Smooth muscle cell (in vitro differentiated cells): ENCODE results near the gene AGPAT1. TPM values are rescaled to one million over a fixed set of nuclear protein-coding genes. Genes with fewer than 3 reads are reported as not detected.

Source experiments
- DNase-seq: peaks from one replicate; lab custom pipeline; 2025; ENCODE audit not compliant: unreplicated experiment; lab: John Stamatoyannopoulos, UW
- H2AFZ ChIP-seq: fragments of 200-600 bp; sonication (generic); 2 replicates; pipeline ENCODE4 v1.6.0; 2016; ENCODE audit warnings: antibody characterized with exemption, low read depth, mild to moderate bottlenecking
- H3F3A ChIP-seq: fragments of 200-600 bp; sonication (generic); 2 replicates; pipeline ENCODE4 v1.6.0; 2017; ENCODE audit warnings: antibody characterized with exemption, low read depth
- H3K27ac ChIP-seq: fragments of 200-600 bp; sonication (generic); 2 replicates; pipeline ENCODE4 v1.5.1; 2016; ENCODE audit warnings: low read depth, mild to moderate bottlenecking
- H3K27me3 ChIP-seq: fragments of 200-600 bp; sonication (generic); 2 replicates; pipeline ENCODE4 v1.6.1; 2016; ENCODE audit warnings: low read depth, mild to moderate bottlenecking
- H3K36me3 ChIP-seq: fragments of 200-600 bp; sonication (generic); 2 replicates; pipeline ENCODE4 v1.5.1; 2016; ENCODE audit warnings: low read depth
- H3K4me1 ChIP-seq: fragments of 200-600 bp; sonication (generic); 2 replicates; pipeline ENCODE4 v1.5.1; 2016; ENCODE audit warnings: low read depth
- H3K4me2 ChIP-seq: fragments of 200-600 bp; sonication (generic); 2 replicates; pipeline ENCODE4 v1.6.0; 2016; ENCODE audit warnings: mild to moderate bottlenecking
- H3K4me3 ChIP-seq: fragments of 200-600 bp; sonication (generic); 2 replicates; pipeline ENCODE4 v1.5.1; 2016; ENCODE audit warnings: mild to moderate bottlenecking
- H3K79me2 ChIP-seq: fragments of 200-600 bp; sonication (generic); 2 replicates; pipeline ENCODE4 v1.6.0; 2016; ENCODE audit warnings: low read depth, mild to moderate bottlenecking
- H3K9ac ChIP-seq: fragments of 200-600 bp; sonication (generic); 2 replicates; pipeline ENCODE4 v1.6.0; 2016; ENCODE audit warnings: low read depth
- H3K9me3 ChIP-seq: fragments of 200-600 bp; sonication (generic); replicated peaks from 2 replicates; pipeline ENCODE4 v1.5.1; 2016; ENCODE audit warnings: low read depth
- H4K20me1 ChIP-seq: fragments of 200-600 bp; sonication (generic); 2 replicates; pipeline ENCODE4 v1.6.0; 2016; ENCODE audit warnings: low read depth
- CTCF ChIP-seq: fragments of 200-600 bp; sonication (generic); IDR thresholded peaks from 2 replicates; pipeline ENCODE4 v1.5.1; 2017; ENCODE audit warnings: borderline replicate concordance, mild to moderate bottlenecking, antibody characterized with exemption; ENCODE audit not compliant: insufficient read depth, poor library complexity, severe bottlenecking
- whole genome bisulfite sequencing: methylation state at CpG from one replicate; pipeline ENCODE4 v1.1.7; 2016; ENCODE audit warnings: low lambda C conversion rate; 5-methylcytosine and 5-hydroxymethylcytosine counted together
- polyA plus RNA-seq: library from polyadenylated mRNA; unstranded; fragments of >200 nt; fragmentation: Nextera tagmentation; extraction: Ambion mirVana; gene quantifications from 2 replicates; pipeline ENCODE4 v1.2.1, GENCODE V29; 2016
- total RNA-seq: library from RNA; depleted of rRNA; stranded (reverse); fragments of >200 nt; gene quantifications from 2 replicates; pipeline ENCODE4 v1.2.3, GENCODE V29; 2014

AGPAT1 gene
- total and polyA plus RNA-seq, 2 experiments from 2014 or later = 52.4 to 71.1 TPM

- Histone ChIP-seq H3K9me3 (no peaks in the 10 kb centered on the region), H4K20me1 (no peaks in the 10 kb centered on the region), H3K36me3 (no peaks in the 10 kb centered on the region), H3F3A (peaks cover 8% of the 10 kb centered on the region), H3K27ac (peak overlapping the region; percentile 12), H2AFZ (no peak overlapping the region), H3K27me3 (no peaks in the 10 kb centered on the region), H3K79me2 (peaks cover 11% of the 10 kb centered on the region), H3K4me2 (no peak overlapping the region), H3K9ac (no peak overlapping the region), H3K4me3 (no peak overlapping the region), H3K4me1 (no peaks in the 10 kb centered on the region)
- TF ChIP-seq CTCF = no peak
- DNase-seq = no peak
- WGBS = 35% methylated on average over 6 of the region's 6 CpGs
Measured at GRCh38 chr6:32167761-32168262, 8.1 kb downstream of the AGPAT1 start.

- no peaks in the 10 kb centered on the region for H3K4me1 ChIP-seq
- no peak overlapping the region for H3K4me2 ChIP-seq
- peaks cover 8% of the 10 kb centered on the region for H3F3A ChIP-seq
- peak overlapping the region; percentile 12 for H3K27ac ChIP-seq
- no peaks in the 10 kb centered on the region for H4K20me1 ChIP-seq
- H3K4me3 ChIP-seq = no peak overlapping the region
- H3K9me3 ChIP-seq = no peaks in the 10 kb centered on the region
- H2AFZ ChIP-seq = no peak overlapping the region
- DNase-seq = no peak
- no peaks in the 10 kb centered on the region for H3K36me3 ChIP-seq
- no peak for TF ChIP-seq CTCF
- H3K9ac ChIP-seq = no peak overlapping the region
- H3K79me2 ChIP-seq = peaks cover 6% of the 10 kb centered on the region
- H3K27me3 ChIP-seq = no peaks in the 10 kb centered on the region
- WGBS = 87% methylated on average over 29 of the region's 32 CpGs
Measured at GRCh38 chr6:32167154-32167760, 8.6 kb downstream of the AGPAT1 start.

- Histone ChIP-seq H2AFZ (no peak overlapping the region), H3K27me3 (no peaks in the 10 kb centered on the region), H3K27ac (no peak overlapping the region), H3K4me2 (no peak overlapping the region), H3K9me3 (no peaks in the 10 kb centered on the region), H3K36me3 (no peaks in the 10 kb centered on the region), H3K79me2 (no peaks in the 10 kb centered on the region), H4K20me1 (no peaks in the 10 kb centered on the region), H3K4me1 (no peaks in the 10 kb centered on the region), H3F3A (peaks cover 8% of the 10 kb centered on the region), H3K4me3 (no peak overlapping the region), H3K9ac (no peak overlapping the region)
- no peak for TF ChIP-seq CTCF
- no peak for DNase-seq
- WGBS = 89% methylated on average over 30 of the region's 30 CpGs
Measured at GRCh38 chr6:32166411-32167061, 9.3 kb downstream of the AGPAT1 start.
